ENCODE data around the gene TADA2B. TPM values are rescaled to one million over a fixed set of nuclear protein-coding genes. Genes with fewer than 3 reads are reported as not detected.

Gene TADA2B
- 9.2 and 10.5 TPM in 2 replicates for total RNA-seq (2013; cell fraction: nucleolus; rRNA removed)
- total RNA-seq (2014; rRNA removed) (8.9 and 9.0 TPM in 2 replicates), total RNA-seq (2014; rRNA removed; fragmentation: Illumina TruSeq; extraction: Trizol) (6.7 and 6.9 TPM in 2 replicates), total RNA-seq (2021) (12.0 TPM in 2 replicates), polyA plus RNA-seq (2011; rRNA removed) (3.7 and 4.3 TPM in 2 replicates), polyA plus RNA-seq (2014; fragmentation: Illumina TruSeq; extraction: Trizol) (6.6 and 7.2 TPM in 2 replicates), polyA plus RNA-seq (2014; fragmentation: Nextera tagmentation; extraction: Ambion mirVana) (1 to 10 TPM in 1 of 2 experiments, under 1 TPM in 1; 0.66 to 1.2 TPM), polyA plus RNA-seq (2014; rRNA removed) (7.7 and 7.9 TPM in 2 replicates), polyA plus RNA-seq (2016; fragmentation: Nextera tagmentation; extraction: Ambion mirVana) (1 to 10 TPM; 1.1 to 1.3 TPM), polyA minus RNA-seq (2011; rRNA and poly(A)+ RNA removed) (4.1 and 7.7 TPM in 2 replicates), Bru-seq, nascent RNA (percentile 73 among the genes with signal in this experiment), BruChase-seq, experiment 1, labeled RNA remaining after a 6-hour chase (percentile 65 among the genes with signal in this experiment), BruChase-seq, experiment 2, labeled RNA remaining after a 2-hour chase (percentile 76 among the genes with signal in this experiment)
- polyA plus RNA-seq (2011; ENCODE audit: low read depth): 5.4 TPM
- 5.5 and 6.6 TPM in 2 replicates for polyA plus RNA-seq (2011; cell fraction: cytosol; rRNA removed)
- polyA plus RNA-seq (2011; cell fraction: nucleus; rRNA removed): 9.5 and 13.3 TPM in 2 replicates
- polyA plus RNA-seq (2012): 6.8 and 9.0 TPM in 2 replicates
- 5.0 and 5.9 TPM in 2 replicates for polyA minus RNA-seq (2011; cell fraction: cytosol; rRNA and poly(A)+ RNA removed)
- polyA minus RNA-seq (2011; cell fraction: nucleus; rRNA and poly(A)+ RNA removed): 4.4 and 8.4 TPM in 2 replicates
- long read RNA-seq, experiment 1, partial matches to known transcripts: 0 of 1 reads
- long read RNA-seq, experiment 1, other reads (novel, unspliced or antisense): 1 of 1 reads
- long read RNA-seq, experiment 2, transcript TADA2B-205 (1 exons, 3,818 nt): major isoform, 5 of 6 reads
- long read RNA-seq, experiment 2, partial matches to known transcripts: 0 of 6 reads
- long read RNA-seq, experiment 2, other reads (novel, unspliced or antisense): 1 of 6 reads

- RAD21 ChIA-PET (ENCODE audit: unreplicated experiment): interaction anchor here (0.9 to 4.7 kb wide), 11 partner anchors 14 to 323 kb away, joined by 3 to 87 read pairs (median 4); partner anchors contain the start of genes GRPEL1 and TBC1D14
- DNase-seq (ENCODE audit: low read depth, low spot score) (no peak), ATAC-seq (peak; percentile 42), FAIRE-seq (no peak)
- SMC1A ChIA-PET (ENCODE audit: uncharacterized antibody, unreplicated experiment): interaction anchor here (0.7 to 5.6 kb wide), 6 partner anchors 14 to 157 kb away, joined by 3 to 79 read pairs (median 7); partner anchors contain the start of genes GRPEL1 and TBC1D14
- in situ Hi-C loops (cut with MboI): no loop called here
- POLR2A ChIA-PET: interaction anchor here (0.6 to 7.2 kb wide), 9 partner anchors 11 to 69 kb away, joined by 3 to 88 read pairs (median 3); partner anchors contain the start of gene GRPEL1
- H3K36me3 ChIP-seq (ENCODE audit: control insufficient read depth in 2 of 2, insufficient read depth in 2 of 2, low read length in 1 of 2): no peaks in the 10 kb centered on the region
- peaks cover 27% of the 10 kb centered on the region for H3K4me1 ChIP-seq (ENCODE audit: control insufficient read depth, insufficient read depth, low read length)
- peaks cover 7% of the 10 kb centered on the region; the same call in 1 of the 2 replicates for H4K20me1 ChIP-seq (ENCODE audit: control insufficient read depth, insufficient read depth)
- no peaks in the 10 kb centered on the region for H3K9me3 ChIP-seq (replicated peaks; ENCODE audit: control insufficient read depth, insufficient read depth, low read length)
- peak within 1 kb of the TSS; percentile 98 for H3K4me2 ChIP-seq (ENCODE audit: control insufficient read depth, insufficient read depth)
- H3K9ac ChIP-seq (ENCODE audit: control insufficient read depth, insufficient read depth, low read length): peak within 1 kb of the TSS; percentile 90
- no TSS peak for BruUV-seq (replicated peaks)
- peaks cover 0 to 2% of the 10 kb centered on the region in 2 experiments; a peak in 1 of 4 replicates for H3K27me3 ChIP-seq (replicated peaks in 1 of 2; ENCODE audit: control insufficient read depth in 2 of 2, insufficient read depth in 2 of 2, low read length in 1 of 2)
- peak within 1 kb of the TSS; percentile 83 for H3K4me3 ChIP-seq
- peak within 1 kb of the TSS; percentile 89 for H2AFZ ChIP-seq (ENCODE audit: control insufficient read depth, low read depth, low read length)
- peaks cover 43% of the 10 kb centered on the region for H3K79me2 ChIP-seq (ENCODE audit: control insufficient read depth, insufficient read depth, low read length)
- peak within 1 kb of the TSS; percentile 87 for H3K27ac ChIP-seq (ENCODE audit: control insufficient read depth, insufficient read depth)
- intact Hi-C loops (cut with micrococcal nuclease; ENCODE audit: unreplicated experiment): loop anchor here (1.0 to 2.0 kb wide), 3 partner anchors 15 to 57 kb away; no protein-coding TSS in a partner anchor
- CTCF ChIA-PET: interaction anchor here (0.5 to 9.1 kb wide), 15 partner anchors 8 to 135 kb away, joined by 3 to 210 read pairs (median 4); partner anchors contain the start of gene GRPEL1
- 1% methylated on average over 72 of the region's 119 CpGs for WGBS (ENCODE audit: insufficient coverage, insufficient replicate concordance, low lambda C conversion rate, missing lambda C conversion rate)
- TF ChIP-seq LARP7 (IDR thresholded peaks at IDR 0.05): peak; percentile 37; the same call in 1 of the 2 replicates
- TF ChIP-seq NBN (IDR thresholded peaks at IDR 0.05): no peak
- peak; percentile 60 for TF ChIP-seq NKRF (conservative IDR thresholded peaks at IDR 0.05)
- 0 out of 2 replicates have a peak, but pooled peaks have one; percentile 31 for TF ChIP-seq POLR2AphosphoS5 (IDR thresholded peaks at IDR 0.05; ENCODE audit: low read length)
- TF ChIP-seq TCF3 (IDR thresholded peaks at IDR 0.05; ENCODE audit: borderline replicate concordance, insufficient read depth, low read depth, low read length): peak; percentile 79; the same call in 1 of the 2 replicates
- peak; percentile 34; the same call in 1 of the 2 replicates for TF ChIP-seq TAF1 (IDR thresholded peaks at IDR 0.05; ENCODE audit: borderline replicate concordance, low read depth, low read length)
- no peak for TF ChIP-seq SKIL (IDR thresholded peaks at IDR 0.05; ENCODE audit: low read depth, poor library complexity, severe bottlenecking)
- peak; percentile 72 for TF ChIP-seq YY1 (IDR thresholded peaks at IDR 0.05; ENCODE audit: low read depth, low read length)
- TF ChIP-seq TCF12 (IDR thresholded peaks at IDR 0.05; ENCODE audit: low read depth, low read length): peak; percentile 65; the same call in 1 of the 2 replicates
- TF ChIP-seq CREM (IDR thresholded peaks at IDR 0.05; ENCODE audit: low read depth): no peak
- TF ChIP-seq POLR2A (IDR thresholded peaks at IDR 0.05; ENCODE audit: low read depth, low read length): peak; percentile 73
- peak; percentile 38; the same call in 1 of the 2 replicates for TF ChIP-seq MLLT1 (IDR thresholded peaks at IDR 0.05)
Measured at GRCh38 chr4:7043284-7044136, at the start of gene TADA2B. Gene TADA2B, plus strand, starts transcription at chr4:7043372. Its CDS starts 208 bp downstream, at chr4:7043580.

All from GM12878 (cell line).